ENCODE measurements around the gene IPO11. TPM values are rescaled to one million over a fixed set of nuclear protein-coding genes. Genes with fewer than 3 reads are reported as not detected.

IPO11 gene
- total and polyA plus RNA-seq, 2 donors: 15.8 to 53.6 TPM

GRCh38 chr5:62592558-62592957 is 180.0 kb downstream of the IPO11 start:
- no peak overlapping the region for H3K4me3 ChIP-seq (ENCODE audit: low read depth, low read length)
- no peak overlapping the region for H3K27ac ChIP-seq (ENCODE audit: low read depth)
- peaks cover 1% of the 10 kb centered on the region for H3K36me3 ChIP-seq (ENCODE audit: insufficient read depth)
- WGBS: 82% methylated on average over 8 of the region's 8 CpGs
- no peaks in the 10 kb centered on the region for H3K4me1 ChIP-seq (ENCODE audit: insufficient read depth)
- no peak for DNase-seq (ENCODE audit: extremely low spot score)

DNA sequence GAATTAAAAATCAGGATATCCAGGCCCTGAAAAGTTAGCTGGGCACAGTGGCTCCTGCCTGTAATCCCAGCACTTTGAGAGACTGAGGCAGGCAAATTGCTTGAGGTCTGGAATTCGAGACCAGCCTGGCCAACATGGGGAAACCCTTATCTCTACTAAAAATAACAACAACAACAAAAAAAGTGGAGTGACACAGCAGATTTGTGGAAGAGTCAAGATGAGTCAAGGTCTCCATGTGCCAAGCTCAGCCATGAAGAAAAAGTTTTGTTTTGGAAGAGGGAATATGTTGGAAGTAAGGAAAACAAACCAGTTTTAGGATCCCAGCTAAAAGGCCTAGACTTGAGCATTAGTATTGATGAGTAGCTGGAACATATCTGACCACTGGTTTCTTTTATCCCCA is 180.8 kb downstream of the IPO11 start:
- DNase-seq (ENCODE audit: extremely low spot score): no peak
- H3K36me3 ChIP-seq (ENCODE audit: insufficient read depth): peaks cover 1% of the 10 kb centered on the region
- WGBS: 93% methylated on average over 1 of the region's 1 CpG
- H3K4me1 ChIP-seq (ENCODE audit: insufficient read depth): no peaks in the 10 kb centered on the region
- no peak overlapping the region for H3K4me3 ChIP-seq (ENCODE audit: low read depth, low read length)
- no peak overlapping the region for H3K27ac ChIP-seq (ENCODE audit: low read depth)

DNA sequence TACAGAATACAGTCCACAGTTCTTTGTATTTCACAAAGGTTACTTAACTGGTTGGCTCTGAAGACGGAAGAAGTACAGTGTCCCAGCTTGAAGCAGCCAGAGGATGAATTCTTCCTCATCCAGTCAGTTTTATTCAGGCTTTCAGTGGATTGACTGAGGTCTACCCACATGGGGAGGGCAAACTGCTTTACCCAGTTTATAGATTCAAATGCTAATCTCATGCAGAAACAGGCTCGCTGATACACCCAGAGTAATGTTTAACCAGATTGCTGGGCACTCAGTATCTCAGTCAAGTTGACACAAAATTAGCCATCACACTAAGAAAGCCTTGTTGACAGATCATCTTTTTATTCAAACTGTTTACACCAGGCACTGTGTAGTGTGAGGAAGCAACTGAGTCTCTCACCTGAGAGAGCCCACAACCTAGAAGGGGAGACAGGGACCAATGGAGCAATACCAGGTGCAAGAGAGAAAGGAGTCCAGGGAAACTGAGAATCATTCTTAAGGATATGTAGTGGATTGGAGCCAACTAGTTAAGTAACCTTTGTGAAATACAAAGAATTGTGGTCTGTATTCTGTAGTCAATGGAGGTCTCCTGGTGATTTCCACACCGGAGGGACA is 181.9 kb downstream of the IPO11 start:
- H3K36me3 ChIP-seq (ENCODE audit: insufficient read depth): peaks cover 1% of the 10 kb centered on the region
- no peaks in the 10 kb centered on the region for H3K4me1 ChIP-seq (ENCODE audit: insufficient read depth)
- WGBS: 96% methylated on average over 3 of the region's 3 CpGs
- no peak overlapping the region for H3K27ac ChIP-seq (ENCODE audit: low read depth)
- no peak overlapping the region for H3K4me3 ChIP-seq (ENCODE audit: low read depth, low read length)
- no peak for DNase-seq (ENCODE audit: extremely low spot score)

- Histone ChIP-seq H3K36me3 (ENCODE audit: insufficient read depth) (peaks cover 1% of the 10 kb centered on the region), H3K27ac (ENCODE audit: low read depth) (no peak overlapping the region), H3K4me1 (ENCODE audit: insufficient read depth) (no peaks in the 10 kb centered on the region), H3K4me3 (ENCODE audit: low read depth, low read length) (no peak overlapping the region)
- 88% methylated on average over 1 of the region's 1 CpG for WGBS
- no peak for DNase-seq (ENCODE audit: extremely low spot score)
Observed at GRCh38 chr5:62596096-62596495, 183.5 kb downstream of the IPO11 start.

DNA sequence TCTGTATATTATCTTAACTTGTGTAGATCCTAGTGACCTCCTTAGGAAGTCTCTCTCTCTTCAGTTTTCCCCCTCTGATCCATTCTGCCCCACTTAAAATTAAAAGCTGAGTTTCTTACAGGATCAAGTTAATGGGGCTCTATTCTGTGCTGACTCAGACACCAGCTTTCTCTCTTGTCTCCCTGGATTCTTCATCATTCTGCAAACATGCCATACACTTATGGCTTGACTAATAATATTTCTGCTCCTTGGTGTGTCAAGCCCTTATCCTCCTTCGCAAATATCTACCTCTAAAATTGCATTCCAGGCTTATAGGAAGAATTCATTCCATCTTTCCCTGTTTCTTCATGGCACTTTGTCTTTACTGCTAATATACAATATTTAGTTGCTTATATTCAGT is 184.1 kb downstream of the IPO11 start:
- H3K4me3 ChIP-seq (ENCODE audit: low read depth, low read length): no peak overlapping the region
- DNase-seq (ENCODE audit: extremely low spot score): no peak
- H3K27ac ChIP-seq (ENCODE audit: low read depth): no peak overlapping the region
- H3K36me3 ChIP-seq (ENCODE audit: insufficient read depth): peaks cover 1% of the 10 kb centered on the region
- 98% methylated on average over 1 of the region's 1 CpG for WGBS
- no peaks in the 10 kb centered on the region for H3K4me1 ChIP-seq (ENCODE audit: insufficient read depth)

GRCh38 chr5:62597314-62597713 is 184.8 kb downstream of the IPO11 start:
- WGBS: 82% methylated on average over 2 of the region's 2 CpGs
- Histone ChIP-seq H3K36me3 (ENCODE audit: insufficient read depth) (peaks cover 1% of the 10 kb centered on the region), H3K4me3 (ENCODE audit: low read depth, low read length) (no peak overlapping the region), H3K4me1 (ENCODE audit: insufficient read depth) (no peaks in the 10 kb centered on the region), H3K27ac (ENCODE audit: low read depth) (no peak overlapping the region)
- DNase-seq (ENCODE audit: extremely low spot score): no peak

DNA sequence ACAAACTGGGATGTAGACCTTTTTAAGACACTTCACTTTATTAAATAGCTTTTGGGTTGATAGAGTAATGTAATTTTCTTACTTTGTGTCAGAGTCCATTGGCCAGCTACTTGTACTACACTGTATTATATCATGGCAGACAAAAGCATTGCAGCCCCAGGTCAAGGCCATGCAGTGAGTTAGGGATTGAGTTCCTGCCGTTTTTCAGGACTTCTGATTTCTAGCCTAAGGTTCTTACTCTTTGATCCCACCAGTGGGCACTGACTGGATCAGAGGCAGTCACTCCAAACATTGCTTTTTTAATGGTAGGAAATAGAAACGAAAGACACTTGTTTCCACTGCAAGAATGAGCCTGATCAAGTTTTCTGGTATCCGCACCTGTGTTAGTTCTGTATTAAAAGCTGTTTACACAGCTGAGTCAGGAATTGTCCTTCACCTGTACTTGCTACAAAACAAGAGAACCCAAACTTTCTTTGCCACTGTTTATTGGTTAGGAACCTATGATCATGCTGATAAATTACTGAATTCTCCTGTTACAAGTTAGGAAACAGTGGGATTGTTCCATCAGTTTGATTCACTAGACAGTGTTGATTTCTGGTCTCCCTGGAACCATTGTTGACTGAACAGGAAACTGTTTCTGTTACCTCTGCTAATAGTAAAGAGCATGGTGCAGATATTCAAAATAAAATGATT is 188.1 kb downstream of the IPO11 start:
- DNase-seq (ENCODE audit: extremely low spot score): no peak
- 74% methylated on average over 3 of the region's 3 CpGs for WGBS
- H3K27ac ChIP-seq (ENCODE audit: low read depth): no peak overlapping the region
- H3K4me1 ChIP-seq (ENCODE audit: insufficient read depth): no peaks in the 10 kb centered on the region
- no peak overlapping the region for H3K4me3 ChIP-seq (ENCODE audit: low read depth, low read length)
- peaks cover 1% of the 10 kb centered on the region for H3K36me3 ChIP-seq (ENCODE audit: insufficient read depth)

GRCh38 chr5:62603934-62604333 is 191.4 kb downstream of the IPO11 start:
- Histone ChIP-seq H3K36me3 (ENCODE audit: insufficient read depth) (no peaks in the 10 kb centered on the region), H3K4me1 (ENCODE audit: insufficient read depth) (no peaks in the 10 kb centered on the region), H3K27ac (ENCODE audit: low read depth) (no peak overlapping the region), H3K4me3 (ENCODE audit: low read depth, low read length) (no peak overlapping the region)
- no peak for DNase-seq (ENCODE audit: extremely low spot score)
- 99% methylated on average over 5 of the region's 5 CpGs for WGBS

- no peaks in the 10 kb centered on the region for H3K4me1 ChIP-seq (ENCODE audit: insufficient read depth)
- H3K27ac ChIP-seq (ENCODE audit: low read depth): no peak overlapping the region
- no peaks in the 10 kb centered on the region for H3K36me3 ChIP-seq (ENCODE audit: insufficient read depth)
- DNase-seq (ENCODE audit: extremely low spot score): no peak
- H3K4me3 ChIP-seq (ENCODE audit: low read depth, low read length): no peak overlapping the region
- WGBS: 98% methylated on average over 4 of the region's 4 CpGs
Observed at GRCh38 chr5:62605638-62606037, 193.1 kb downstream of the IPO11 start.

DNA sequence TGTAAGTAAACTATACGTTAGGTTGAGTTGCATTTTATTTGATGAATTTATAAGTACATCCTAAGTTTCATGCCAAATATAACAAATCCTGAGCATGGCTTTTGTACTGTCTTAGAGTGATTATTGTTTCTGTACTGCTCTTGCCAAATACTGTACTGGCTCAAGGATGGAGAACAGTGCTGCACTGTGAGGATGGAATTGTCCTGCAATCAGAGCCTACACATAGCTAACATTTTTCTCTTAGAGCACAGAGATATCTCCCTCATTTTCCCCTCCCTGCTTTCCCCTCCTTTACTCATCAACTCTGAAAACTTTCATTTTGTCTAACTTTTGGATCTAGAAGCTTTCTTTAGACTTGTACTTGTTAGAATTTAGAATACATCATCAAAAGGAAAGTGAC is 194.3 kb downstream of the IPO11 start:
- Histone ChIP-seq H3K4me3 (ENCODE audit: low read depth, low read length) (no peak overlapping the region), H3K4me1 (ENCODE audit: insufficient read depth) (no peaks in the 10 kb centered on the region), H3K27ac (ENCODE audit: low read depth) (no peak overlapping the region), H3K36me3 (ENCODE audit: insufficient read depth) (no peaks in the 10 kb centered on the region)
- WGBS: 34% methylated on average over 1 of the region's 1 CpG
- no peak for DNase-seq (ENCODE audit: extremely low spot score)

GRCh38 chr5:62607615-62608014 is 195.1 kb downstream of the IPO11 start:
- Histone ChIP-seq H3K27ac (ENCODE audit: low read depth) (no peak overlapping the region), H3K4me1 (ENCODE audit: insufficient read depth) (no peaks in the 10 kb centered on the region), H3K36me3 (ENCODE audit: insufficient read depth) (no peaks in the 10 kb centered on the region), H3K4me3 (ENCODE audit: low read depth, low read length) (no peak overlapping the region)
- DNase-seq (ENCODE audit: extremely low spot score): no peak
- 98% methylated on average over 4 of the region's 4 CpGs for WGBS

GRCh38 chr5:62608529-62609511 is 196.3 kb downstream of the IPO11 start:
- Histone ChIP-seq H3K36me3 (ENCODE audit: insufficient read depth) (no peaks in the 10 kb centered on the region), H3K27ac (ENCODE audit: low read depth) (no peak overlapping the region), H3K4me1 (ENCODE audit: insufficient read depth) (no peaks in the 10 kb centered on the region), H3K4me3 (ENCODE audit: low read depth, low read length) (no peak overlapping the region)
- DNase-seq (ENCODE audit: extremely low spot score): no peak
- WGBS: 86% methylated on average over 7 of the region's 7 CpGs

- Histone ChIP-seq H3K36me3 (ENCODE audit: insufficient read depth) (no peaks in the 10 kb centered on the region), H3K27ac (ENCODE audit: low read depth) (no peak overlapping the region), H3K4me1 (ENCODE audit: insufficient read depth) (no peaks in the 10 kb centered on the region), H3K4me3 (ENCODE audit: low read depth, low read length) (no peak overlapping the region)
- DNase-seq (ENCODE audit: extremely low spot score): no peak
- whole genome bisulfite sequencing: 93% methylated on average over 8 of the region's 8 CpGs
Observed at GRCh38 chr5:62614355-62614754, 201.8 kb downstream of the IPO11 start.
